HepG2 (cell line): ENCODE data around the gene C11orf54. TPM values are rescaled to one million over a fixed set of nuclear protein-coding genes. Genes with fewer than 3 reads are reported as not detected.

Experiments
- BHLHE40 ChIP-seq: IDR thresholded peaks from 2 replicates; pipeline ENCODE4 v1.6.1; 2011; ENCODE audit warnings: low read length, improper control_type of control experiment
- EHMT2 ChIP-seq: fragments of 200-600 bp; sonication (generic); IDR thresholded peaks from 2 replicates; pipeline ENCODE4 v1.7.0; 2017; ENCODE audit warnings: antibody characterized with exemption, low read depth, low read length, borderline replicate concordance
- EP300 ChIP-seq, 3 experiments: sonication (generic) in 1 of 3; formaldehyde crosslinking in 1 of 3; IDR thresholded peaks; 2 replicates each; pipeline versions ENCODE4 v1.5.1 to v1.6.1; 2011 to 2020; ENCODE audit warnings: low read depth in 2 of 3, low read length in 2 of 3, borderline replicate concordance in 1 of 3, improper control_type of control experiment in 1 of 3, mild to moderate bottlenecking in 1 of 3, missing genetic modification reagents in 1 of 3, moderate library complexity in 1 of 3
- FOSL1 ChIP-seq: sonication (generic); formaldehyde crosslinking; IDR thresholded peaks from 2 replicates; pipeline ENCODE4 v1.9.0; 2021; ENCODE audit warnings: missing genetic modification reagents, borderline replicate concordance
- FOXK1 ChIP-seq: sonication (generic); formaldehyde crosslinking; IDR thresholded peaks from 2 replicates; pipeline ENCODE4 v1.4.0; 2020; ENCODE audit warnings: low read depth, missing genetic modification reagents, borderline replicate concordance
- ISX ChIP-seq: sonication (generic); formaldehyde crosslinking; conservative IDR thresholded peaks from 2 replicates; pipeline ENCODE4 v1.5.0; 2020; ENCODE audit warnings: missing genetic modification reagents
- KAT7 ChIP-seq: IDR thresholded peaks from 2 replicates; pipeline ENCODE4 v1.6.1; 2018; ENCODE audit warnings: borderline replicate concordance, missing compliant biosample characterization
- MAX ChIP-seq: IDR thresholded peaks from 2 replicates; pipeline ENCODE4 v1.6.1; 2012; ENCODE audit warnings: inconsistent platforms
- MED8 ChIP-seq: sonication (generic); formaldehyde crosslinking; IDR thresholded peaks from 2 replicates; pipeline ENCODE4 v1.8.1; 2023; ENCODE audit warnings: mild to moderate bottlenecking, missing genetic modification reagents; ENCODE audit not compliant: insufficient replicate concordance
- MLX ChIP-seq: IDR thresholded peaks from 2 replicates; pipeline ENCODE4 v1.6.1; 2016
- MTF2 ChIP-seq: sonication (generic); formaldehyde crosslinking; IDR thresholded peaks from 2 replicates; pipeline ENCODE4 v1.5.0; 2020; ENCODE audit warnings: missing genetic modification reagents, borderline replicate concordance
- POLR2AphosphoS5 ChIP-seq: IDR thresholded peaks from 2 replicates; pipeline ENCODE4 v1.6.1; 2012; ENCODE audit warnings: low read depth, low read length
- PTBP1 ChIP-seq: fragments of 200-400 bp; formaldehyde crosslinking; IDR thresholded peaks from 2 replicates; pipeline ENCODE4 v1.6.1; 2018; ENCODE audit warnings: low read length, low read depth; ENCODE audit not compliant: poor library complexity, severe bottlenecking
- TARDBP ChIP-seq: sonication (generic); formaldehyde crosslinking; IDR thresholded peaks from 2 replicates; pipeline ENCODE4 v1.8.0; 2022; ENCODE audit warnings: mild to moderate bottlenecking, missing genetic modification reagents
- TMF1 ChIP-seq: sonication (generic); formaldehyde crosslinking; IDR thresholded peaks from 2 replicates; pipeline ENCODE4 v1.8.1; 2022; ENCODE audit warnings: low read depth, missing genetic modification reagents
- ZIK1 ChIP-seq: sonication (generic); formaldehyde crosslinking; IDR thresholded peaks from 2 replicates; pipeline ENCODE4 v1.5.0; 2020; ENCODE audit warnings: mild to moderate bottlenecking, low read depth, missing genetic modification reagents, borderline replicate concordance
- ZNF24 ChIP-seq: fragments of 450-650 bp; IDR thresholded peaks from 2 replicates; pipeline ENCODE4 v1.6.1; 2017; ENCODE audit warnings: antibody characterized with exemption, mild to moderate bottlenecking
- ZNF264 ChIP-seq: sonication (generic); formaldehyde crosslinking; IDR thresholded peaks from 2 replicates; pipeline ENCODE4 v1.4.0; 2020; ENCODE audit warnings: missing genetic modification reagents
- ZNF414 ChIP-seq: sonication (generic); formaldehyde crosslinking; IDR thresholded peaks from 2 replicates; pipeline ENCODE4 v1.5.0; 2020; ENCODE audit warnings: missing genetic modification reagents
- ZNF431 ChIP-seq: sonication (generic); formaldehyde crosslinking; IDR thresholded peaks from 2 replicates; pipeline ENCODE4 v1.9.0; 2022; ENCODE audit warnings: missing genetic modification reagents, low read depth, mild to moderate bottlenecking, borderline replicate concordance
- ZNF512B ChIP-seq: sonication (generic); formaldehyde crosslinking; IDR thresholded peaks from 2 replicates; pipeline ENCODE4 v1.5.1; 2020; ENCODE audit warnings: missing genetic modification reagents, mild to moderate bottlenecking, borderline replicate concordance
- ZNF557 ChIP-seq: sonication (generic); formaldehyde crosslinking; IDR thresholded peaks from 2 replicates; pipeline ENCODE4 v1.4.0; 2020; ENCODE audit warnings: missing genetic modification reagents
- ZNF615 ChIP-seq: sonication (generic); formaldehyde crosslinking; IDR thresholded peaks from 2 replicates; pipeline ENCODE4 v1.5.0; 2020; ENCODE audit warnings: mild to moderate bottlenecking, missing genetic modification reagents, borderline replicate concordance
- ZNF672 ChIP-seq: sonication (generic); formaldehyde crosslinking; IDR thresholded peaks from 2 replicates; pipeline ENCODE4 v1.8.1; 2022; ENCODE audit warnings: missing genetic modification reagents
- ZSCAN31 ChIP-seq: sonication (generic); formaldehyde crosslinking; IDR thresholded peaks from 2 replicates; pipeline ENCODE4 v1.5.0; 2020; ENCODE audit warnings: low read depth, mild to moderate bottlenecking, missing genetic modification reagents
- polyA plus RNA-seq, 8 experiments: library from polyadenylated mRNA; depleted of rRNA in 3 of 8; stranded (reverse) in 7 of 8; unstranded in 1 of 8; fragments of >200 nt; fragmentation: Illumina TruSeq in 4 of 8; extraction: Trizol in 4 of 8; gene quantifications; 2 replicates each; pipeline versions ENCODE4 v1.2.1 to v1.2.3, GENCODE V29; 2011 to 2016; ENCODE audit warnings: low read depth in 4 of 8, missing spikeins in 1 of 8, mixed read lengths in 1 of 8; ENCODE audit not compliant: insufficient read depth in 1 of 8
- total RNA-seq, 5 experiments: library from RNA; depleted of rRNA; stranded (reverse); fragments of >200 nt; fragmentation: Illumina TruSeq; extraction: Trizol; gene quantifications; 2 replicates each; pipeline ENCODE4 v1.2.3, GENCODE V29; 2016; ENCODE audit warnings: low read depth in 1 of 5

Gene C11orf54
- total and polyA plus RNA-seq, 2 of the 13 experiments (the other 11 are each of a cell fraction or from before 2014, with no cell fraction given), result 42.7 to 50.1 TPM

GRCh38 chr11:93741882-93742226, 382 bp downstream of the C11orf54 start (continued):
- TF ChIP-seq ZNF512B (CRISPR knock-in tag) (no peak), ZNF557 (CRISPR knock-in tag) (0 out of 2 replicates have a peak, but pooled peaks have one; percentile 76), MED8 (no peak), KAT7 (CRISPR knock-in tag) (no peak), ZNF414 (CRISPR knock-in tag) (peak; percentile 85; the same call in 1 of the 2 replicates), MAX (0 out of 2 replicates have a peak, but pooled peaks have one; percentile 5), ZSCAN31 (CRISPR knock-in tag) (0 out of 2 replicates have a peak, but pooled peaks have one; percentile 8), EP300 (IDR thresholded peaks at IDR 0.05; ENCODE audit: low read depth in 2 of 2, low read length in 2 of 2) (peak in 1 of 2 experiments; percentile 75; a peak in 2 of 4 replicates), EP300 (CRISPR knock-in tag; IDR thresholded peaks at IDR 0.05; ENCODE audit: borderline replicate concordance) (no peak), ZNF431 (0 out of 2 replicates have a peak, but pooled peaks have one; percentile 14), ZIK1 (CRISPR knock-in tag) (no peak), MTF2 (CRISPR knock-in tag) (no peak), EHMT2 (no peak), FOSL1 (CRISPR knock-in tag) (no peak), BHLHE40 (peak; percentile 16; the same call in 1 of the 2 replicates), ISX (CRISPR knock-in tag) (peak; percentile 24; the same call in 1 of the 2 replicates), POLR2AphosphoS5 (peak; percentile 46), TMF1 (CRISPR knock-in tag) (no peak), TARDBP (peak; percentile 15; the same call in 1 of the 2 replicates), ZNF672 (CRISPR knock-in tag) (no peak), ZNF264 (peak; percentile 39; the same call in 1 of the 2 replicates), ZNF615 (CRISPR knock-in tag) (no peak), PTBP1 (no peak), ZNF24 (no peak), FOXK1 (CRISPR knock-in tag) (0 out of 2 replicates have a peak, but pooled peaks have one; percentile 1), MLX (CRISPR knock-in tag) (no peak)
